Immature natural killer cell (primary cell): ENCODE results near the gene PIF1. TPM values are rescaled to one million over a fixed set of nuclear protein-coding genes. Genes with fewer than 3 reads are reported as not detected.

Experiments used
- DNase-seq, 3 donors: peaks; one replicate each; pipeline ENCODE4 v3.0.0; 2022; ENCODE audit warnings: mixed read lengths in 1 of 3
- H3K27ac Mint-ChIP-seq, 6 donors: one replicate each; pipeline ENCODE4 v1.8.0; 2020; ENCODE audit warnings: mixed read lengths in 6 of 6, mild to moderate bottlenecking in 5 of 6, inconsistent platforms in 4 of 6, moderate library complexity in 3 of 6
- H3K27me3 Mint-ChIP-seq, 3 donors: one replicate each; pipeline ENCODE4 v1.8.0; 2020 to 2021; ENCODE audit warnings: low read depth in 3 of 3, mild to moderate bottlenecking in 3 of 3, mixed read lengths in 3 of 3, moderate library complexity in 3 of 3, inconsistent platforms in 1 of 3
- H3K36me3 Mint-ChIP-seq, 3 donors: one replicate each; pipeline ENCODE4 v1.8.0; 2020; ENCODE audit warnings: mixed read lengths in 3 of 3, inconsistent platforms in 2 of 3, mild to moderate bottlenecking in 2 of 3
- H3K4me1 Mint-ChIP-seq, 2 donors: one replicate each; pipeline ENCODE4 v1.8.0; 2020; ENCODE audit warnings: inconsistent platforms in 2 of 2, mild to moderate bottlenecking in 2 of 2, mixed read lengths in 2 of 2, moderate library complexity in 1 of 2
- H3K4me3 Mint-ChIP-seq, 5 donors: one replicate each; pipeline ENCODE4 v1.8.0; 2020; ENCODE audit warnings: mild to moderate bottlenecking in 5 of 5, mixed read lengths in 5 of 5, inconsistent platforms in 3 of 5, moderate library complexity in 3 of 5
- H3K9me3 Mint-ChIP-seq, 6 donors: one replicate each; pipeline ENCODE4 v1.8.0; 2020; ENCODE audit warnings: mild to moderate bottlenecking in 6 of 6, mixed read lengths in 6 of 6, inconsistent platforms in 4 of 6, moderate library complexity in 3 of 6
- polyA plus RNA-seq, 3 donors: library from polyadenylated mRNA; unstranded; fragments of 300-500 nt; fragmentation: Illumina TruSeq; gene quantifications; one replicate each; pipeline ENCODE4 v1.2.3, GENCODE V29; 2021

Gene PIF1
- polyA plus RNA-seq, 3 donors from 2014 or later = 1.1 to 2.5 (median 2.1) TPM

GRCh38 chr15:64856429-64857145 lies 31.1 kb upstream of the PIF1 start:
- peaks cover 0 to 3% (median 3%) of the 10 kb centered on the region in 3 donors for H3K27me3 Mint-ChIP-seq
- H3K9me3 Mint-ChIP-seq = no peaks in the 10 kb centered on the region
- peaks cover 72 to 75% of the 10 kb centered on the region in 2 donors for H3K4me1 Mint-ChIP-seq
- peak overlapping the region; percentile 62 to 75 (median 67) for H3K4me3 Mint-ChIP-seq
- DNase-seq = no peak
- peaks cover 0 to 27% (median 5%) of the 10 kb centered on the region in 3 donors for H3K36me3 Mint-ChIP-seq
- H3K27ac Mint-ChIP-seq = peak overlapping the region; percentile 80 to 91 (median 86)

GRCh38 chr15:64855205-64855975 lies 29.9 kb upstream of the PIF1 start:
- Mint-ChIP-seq H3K9me3 (no peaks in the 10 kb centered on the region), H3K4me3 (peak overlapping the region; percentile 54 to 67 (median 63)), H3K27ac (peak overlapping the region; percentile 80 to 91 (median 86)), H3K27me3 (peaks cover 0 to 5% (median 3%) of the 10 kb centered on the region in 3 donors), H3K36me3 (peaks cover 4 to 31% (median 10%) of the 10 kb centered on the region in 3 donors), H3K4me1 (peaks cover 83 to 87% of the 10 kb centered on the region in 2 donors)
- no peak for DNase-seq

GRCh38 chr15:64854526-64854925 lies 29.1 kb upstream of the PIF1 start:
- H3K4me3 Mint-ChIP-seq = peak overlapping the region in 1 of 5 donors; percentile 5
- H3K27ac Mint-ChIP-seq = peak overlapping the region; percentile 8 to 82 (median 78)
- H3K36me3 Mint-ChIP-seq = peaks cover 6 to 30% (median 12%) of the 10 kb centered on the region in 3 donors
- H3K9me3 Mint-ChIP-seq = no peaks in the 10 kb centered on the region
- no peak for DNase-seq
- H3K27me3 Mint-ChIP-seq = peaks cover 0 to 5% (median 3%) of the 10 kb centered on the region in 3 donors
- H3K4me1 Mint-ChIP-seq = peaks cover 85 to 86% of the 10 kb centered on the region in 2 donors

GRCh38 chr15:64854041-64854440 lies 28.6 kb upstream of the PIF1 start:
- Mint-ChIP-seq H3K27me3 (peaks cover 0 to 5% (median 3%) of the 10 kb centered on the region in 3 donors), H3K9me3 (no peaks in the 10 kb centered on the region), H3K4me1 (peaks cover 82 to 83% of the 10 kb centered on the region in 2 donors), H3K36me3 (peaks cover 6 to 29% (median 12%) of the 10 kb centered on the region in 3 donors), H3K4me3 (no peak overlapping the region), H3K27ac (peak overlapping the region; percentile 8 to 82 (median 78))
- no peak for DNase-seq

GRCh38 chr15:64851503-64851840 lies 26.0 kb upstream of the PIF1 start:
- Mint-ChIP-seq H3K27ac (peak overlapping the region; percentile 6 to 77 (median 65)), H3K4me3 (no peak overlapping the region), H3K27me3 (peaks cover 0 to 2% (median 0%) of the 10 kb centered on the region in 3 donors), H3K4me1 (peaks cover 79% of the 10 kb centered on the region in 2 donors), H3K36me3 (peaks cover 6 to 30% (median 18%) of the 10 kb centered on the region in 3 donors), H3K9me3 (no peaks in the 10 kb centered on the region)
- DNase-seq = no peak

DNA sequence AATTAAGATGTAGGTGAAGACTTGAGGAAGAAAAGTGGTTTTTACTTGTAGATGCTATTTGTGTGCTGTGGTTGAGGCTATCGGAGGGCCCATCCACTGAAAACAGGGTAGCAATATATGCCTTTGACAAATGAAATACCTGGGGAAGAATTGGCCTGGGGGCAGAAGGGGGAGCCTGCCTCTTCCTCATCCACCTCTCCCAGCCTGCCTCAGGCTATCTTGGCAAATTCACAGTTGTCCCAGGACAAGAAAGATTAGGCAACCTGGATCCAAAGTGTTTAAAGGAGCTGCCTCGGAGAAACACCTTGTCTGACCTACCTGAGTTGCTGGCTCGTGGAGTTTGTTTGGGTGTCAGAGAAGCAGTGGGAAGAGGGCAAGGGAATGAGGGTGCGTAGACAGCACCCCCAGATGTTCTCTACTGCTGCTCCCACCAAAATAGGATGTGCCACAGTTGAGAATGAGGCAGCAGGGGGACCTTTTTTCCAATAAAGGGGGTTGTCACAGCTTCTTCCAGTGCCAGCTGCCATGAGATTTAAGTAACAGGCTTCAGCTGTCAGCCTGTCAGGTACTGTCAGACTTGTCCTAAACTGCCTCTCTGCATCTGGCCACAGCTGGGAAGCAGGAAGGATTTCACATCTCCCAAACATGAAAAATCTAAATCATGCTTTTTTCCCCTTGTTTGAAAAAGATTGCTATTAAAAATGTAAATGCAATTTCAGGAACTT lies 25.5 kb upstream of the PIF1 start:
- Mint-ChIP-seq H3K27ac (peak overlapping the region; percentile 39 to 77 (median 64)), H3K4me1 (peaks cover 79% of the 10 kb centered on the region in 2 donors), H3K9me3 (no peaks in the 10 kb centered on the region), H3K36me3 (peaks cover 6 to 26% (median 18%) of the 10 kb centered on the region in 3 donors), H3K27me3 (peaks cover 0 to 2% (median 0%) of the 10 kb centered on the region in 3 donors), H3K4me3 (peak overlapping the region in 1 of 5 donors; percentile 32)
- DNase-seq = no peak

DNA sequence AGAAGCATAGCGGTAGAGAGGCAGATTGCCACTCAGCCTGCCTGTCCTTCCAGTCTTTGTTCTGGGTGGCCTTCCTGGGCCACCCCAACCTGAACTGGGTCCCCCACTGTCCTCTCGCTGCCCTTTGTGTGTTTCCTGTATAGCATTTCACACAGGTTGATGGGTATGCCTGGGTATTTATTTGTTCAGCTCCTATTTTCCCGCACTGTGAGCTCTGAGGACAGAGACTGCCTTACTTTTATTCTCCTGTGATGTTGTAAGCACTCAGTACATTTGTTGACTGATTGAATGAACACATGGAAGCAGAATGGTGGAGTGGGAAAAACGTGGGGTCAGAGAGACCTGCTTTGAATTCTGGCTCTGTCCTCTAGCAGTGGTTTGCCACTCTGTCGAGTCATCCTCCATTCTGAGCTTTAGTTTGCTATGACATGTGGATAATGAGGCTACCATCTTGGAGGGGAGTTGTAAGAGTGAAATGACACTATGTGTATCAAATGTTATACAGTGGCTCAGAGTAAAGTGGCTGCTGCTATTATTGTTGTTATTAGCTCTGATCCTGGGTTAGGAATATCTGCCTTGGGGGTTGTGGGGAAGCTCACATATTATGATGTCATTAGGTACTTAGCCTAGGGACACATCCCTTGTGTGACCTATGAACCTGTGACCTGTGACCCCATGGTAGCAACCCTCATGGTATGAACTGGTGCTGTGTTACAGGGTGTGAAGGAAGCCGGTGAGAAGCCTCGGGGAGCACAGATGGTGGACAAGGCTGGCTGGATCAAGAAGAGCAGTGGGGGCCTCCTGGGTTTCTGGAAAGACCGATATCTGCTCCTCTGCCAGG lies 22.6 kb upstream of the PIF1 start:
- DNase-seq = no peak
- H3K4me3 Mint-ChIP-seq = peak overlapping the region; percentile 1 to 91 (median 30)
- peaks cover 82 to 84% of the 10 kb centered on the region in 2 donors for H3K4me1 Mint-ChIP-seq
- peaks cover 2 to 5% (median 2%) of the 10 kb centered on the region in 3 donors for H3K27me3 Mint-ChIP-seq
- peaks cover 6 to 22% (median 18%) of the 10 kb centered on the region in 3 donors for H3K36me3 Mint-ChIP-seq
- peak overlapping the region; percentile 69 to 99 (median 91) for H3K27ac Mint-ChIP-seq
- no peaks in the 10 kb centered on the region for H3K9me3 Mint-ChIP-seq

DNA sequence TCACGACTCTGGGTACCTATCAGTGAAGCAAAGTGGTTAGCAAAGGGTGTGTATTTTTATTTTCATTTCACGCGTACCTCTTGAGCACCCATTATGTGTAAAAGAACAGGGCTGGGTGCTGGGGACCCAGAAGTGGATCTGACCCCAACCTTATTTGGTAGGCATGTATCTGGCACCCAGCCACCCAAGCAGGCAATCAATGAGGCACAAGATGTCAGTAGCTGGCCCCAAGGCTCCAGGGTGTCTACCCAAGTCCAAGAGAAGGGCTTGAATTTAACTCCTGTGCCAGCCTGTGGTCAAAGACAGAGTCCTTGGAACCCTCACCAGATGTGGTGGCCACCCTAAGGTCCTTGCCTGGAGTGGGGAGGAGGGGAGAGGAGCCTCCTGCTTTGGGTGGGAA lies 22.0 kb upstream of the PIF1 start:
- H3K27me3 Mint-ChIP-seq = peaks cover 3 to 8% (median 5%) of the 10 kb centered on the region in 3 donors
- peaks cover 6 to 22% (median 18%) of the 10 kb centered on the region in 3 donors for H3K36me3 Mint-ChIP-seq
- no peaks in the 10 kb centered on the region for H3K9me3 Mint-ChIP-seq
- peak overlapping the region; percentile 74 to 99 (median 94) for H3K4me3 Mint-ChIP-seq
- DNase-seq = peak in 1 of 3 donors; percentile 28
- peaks cover 88 to 90% of the 10 kb centered on the region in 2 donors for H3K4me1 Mint-ChIP-seq
- peak overlapping the region; percentile 69 to 99 (median 91) for H3K27ac Mint-ChIP-seq

- peaks cover 6 to 13% (median 8%) of the 10 kb centered on the region in 3 donors for H3K27me3 Mint-ChIP-seq
- peak overlapping the region; percentile 69 to 99 (median 91) for H3K27ac Mint-ChIP-seq
- peaks cover 6 to 18% (median 15%) of the 10 kb centered on the region in 3 donors for H3K36me3 Mint-ChIP-seq
- peak overlapping the region; percentile 74 to 99 (median 94) for H3K4me3 Mint-ChIP-seq
- no peaks in the 10 kb centered on the region for H3K9me3 Mint-ChIP-seq
- H3K4me1 Mint-ChIP-seq = peaks cover 88 to 90% of the 10 kb centered on the region in 2 donors
- no peak for DNase-seq
Measured at GRCh38 chr15:64847016-64847415, 21.6 kb upstream of the PIF1 start.

DNA sequence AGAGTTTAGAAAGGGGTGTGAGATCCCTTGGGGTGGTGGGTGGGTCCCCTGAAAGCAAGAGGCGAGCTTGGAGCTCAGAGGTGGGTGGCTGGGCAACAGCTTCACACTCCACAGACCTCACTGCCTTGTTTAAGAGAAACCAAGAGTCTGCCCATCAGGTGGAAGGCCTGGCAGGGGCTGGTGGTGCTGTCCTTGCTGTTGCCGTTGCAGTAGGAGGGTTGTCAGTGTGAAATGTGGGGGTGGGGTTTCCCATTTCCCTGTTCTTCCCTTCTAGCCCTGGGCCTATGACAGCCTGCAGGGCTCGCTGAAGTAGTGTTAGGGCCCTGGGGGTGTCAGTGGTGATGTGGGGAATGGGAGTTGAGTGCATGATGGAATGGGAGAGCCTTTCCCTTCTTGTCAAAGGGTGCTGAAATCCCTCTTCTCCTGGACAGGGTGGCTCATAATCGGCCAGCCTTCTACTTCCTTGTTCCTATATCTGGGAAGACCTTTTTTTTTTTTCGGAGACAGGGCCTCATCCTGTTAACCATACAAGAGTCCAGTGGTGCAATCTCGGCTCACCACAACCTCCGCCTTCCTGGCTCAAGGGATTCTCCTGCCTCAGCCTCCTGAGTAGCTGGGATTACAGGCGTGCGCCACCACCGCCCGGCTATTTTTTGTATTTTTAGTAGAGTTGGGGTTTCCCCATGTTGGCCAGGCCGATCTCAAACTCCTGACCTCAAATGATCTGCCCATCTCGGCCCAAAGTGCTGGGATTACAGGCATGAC lies 20.6 kb upstream of the PIF1 start:
- Mint-ChIP-seq H3K9me3 (no peaks in the 10 kb centered on the region), H3K4me1 (peaks cover 80% of the 10 kb centered on the region in 2 donors), H3K36me3 (peaks cover 6 to 16% (median 13%) of the 10 kb centered on the region in 3 donors), H3K27ac (peak overlapping the region; percentile 69 to 99 (median 92)), H3K4me3 (peak overlapping the region; percentile 91 to 99 (median 94)), H3K27me3 (peaks cover 6 to 12% (median 8%) of the 10 kb centered on the region in 3 donors)
- no peak for DNase-seq

DNA sequence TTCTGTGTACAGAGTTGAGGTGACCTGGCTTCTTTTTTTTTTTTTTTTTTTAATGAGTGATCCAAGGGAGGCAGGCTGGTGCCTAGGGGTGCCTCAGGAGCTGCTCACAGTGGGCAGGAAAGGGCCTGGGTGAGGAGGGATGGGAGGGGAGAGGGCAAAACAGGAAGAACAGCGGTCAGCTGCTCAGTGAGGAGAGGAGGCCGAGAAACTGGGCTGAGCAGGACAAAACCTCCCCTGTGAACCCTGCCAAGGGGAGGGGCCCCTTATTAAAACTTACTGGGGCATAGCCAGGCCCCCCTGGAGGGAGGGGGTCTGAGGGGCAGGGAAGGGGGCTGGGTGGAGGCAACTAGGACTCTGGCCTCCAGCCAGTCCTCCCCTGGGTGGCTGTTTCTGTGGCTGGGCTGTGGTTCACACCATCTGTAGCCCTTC lies 19.8 kb upstream of the PIF1 start:
- Mint-ChIP-seq H3K27me3 (peaks cover 6 to 12% (median 8%) of the 10 kb centered on the region in 3 donors), H3K36me3 (peaks cover 0 to 9% (median 6%) of the 10 kb centered on the region in 3 donors), H3K9me3 (no peaks in the 10 kb centered on the region), H3K27ac (peak overlapping the region; percentile 85 to 99 (median 94)), H3K4me1 (peaks cover 78 to 80% of the 10 kb centered on the region in 2 donors), H3K4me3 (peak overlapping the region; percentile 91 to 99 (median 94))
- peak in 1 of 3 donors; percentile 13 for DNase-seq
